ENCODE results near the gene HSD17B12.

HSD17B12 gene

GRCh38 chr11:43806976-43807375, 126.4 kb downstream of the HSD17B12 start:
- H3K27me3 ChIP-seq (ENCODE audit: insufficient read depth, low read length, poor library complexity): no peaks in the 10 kb centered on the region
- H3K4me2 ChIP-seq (ENCODE audit: insufficient read depth, low read length): no peak overlapping the region
- H3K9me3 ChIP-seq (ENCODE audit: insufficient read depth, low read length, severe bottlenecking): no peaks in the 10 kb centered on the region
- H3K9ac ChIP-seq (ENCODE audit: low read depth, low read length): no peak overlapping the region
- TF ChIP-seq EZH2 (IDR thresholded peaks at IDR 0.05; ENCODE audit: borderline replicate concordance, low read depth, low read length, severe bottlenecking) (no peak), CTCF (IDR thresholded peaks at IDR 0.05; ENCODE audit: borderline replicate concordance, extremely low read depth, low read length, poor library complexity, severe bottlenecking) (no peak)
- H3K27ac ChIP-seq (ENCODE audit: low read length): no peak overlapping the region
- ATAC-seq (ENCODE audit: insufficient read depth, low read depth) (no peak), DNase-seq (no peak)
- no peak overlapping the region for H3K4me3 ChIP-seq (ENCODE audit: low read depth in 1 of 2, low read length in 2 of 2)
- H3K36me3 ChIP-seq (ENCODE audit: insufficient read depth, low read length): peaks cover 46% of the 10 kb centered on the region
- no peaks in the 10 kb centered on the region for H3K4me1 ChIP-seq (ENCODE audit: insufficient read depth, low read length)
- H3K79me2 ChIP-seq (ENCODE audit: insufficient read depth, low read length): no peaks in the 10 kb centered on the region
- no peaks in the 10 kb centered on the region for H4K20me1 ChIP-seq (ENCODE audit: insufficient read depth, low read length)
- no peak overlapping the region for H2AFZ ChIP-seq (ENCODE audit: low read depth, low read length)

- H3K36me3 ChIP-seq (ENCODE audit: insufficient read depth, low read length): peaks cover 24% of the 10 kb centered on the region; the same call in 1 of the 2 replicates
- H3K9me3 ChIP-seq (ENCODE audit: insufficient read depth, low read length, severe bottlenecking): no peaks in the 10 kb centered on the region
- no peaks in the 10 kb centered on the region for H4K20me1 ChIP-seq (ENCODE audit: insufficient read depth, low read length)
- no peaks in the 10 kb centered on the region for H3K4me1 ChIP-seq (ENCODE audit: insufficient read depth, low read length)
- ATAC-seq (ENCODE audit: insufficient read depth, low read depth) (no peak), DNase-seq (no peak)
- H2AFZ ChIP-seq (ENCODE audit: low read depth, low read length): no peak overlapping the region
- no peaks in the 10 kb centered on the region for H3K79me2 ChIP-seq (ENCODE audit: insufficient read depth, low read length)
- no peaks in the 10 kb centered on the region for H3K27me3 ChIP-seq (ENCODE audit: insufficient read depth, low read length, poor library complexity)
- TF ChIP-seq CTCF (IDR thresholded peaks at IDR 0.05; ENCODE audit: borderline replicate concordance, extremely low read depth, low read length, poor library complexity, severe bottlenecking) (no peak), EZH2 (IDR thresholded peaks at IDR 0.05; ENCODE audit: borderline replicate concordance, low read depth, low read length, severe bottlenecking) (no peak)
- no peak overlapping the region for H3K4me3 ChIP-seq (ENCODE audit: low read depth in 1 of 2, low read length in 2 of 2)
- H3K27ac ChIP-seq (ENCODE audit: low read length): no peak overlapping the region
- H3K4me2 ChIP-seq (ENCODE audit: insufficient read depth, low read length): no peak overlapping the region
- H3K9ac ChIP-seq (ENCODE audit: low read depth, low read length): no peak overlapping the region
These were observed 130.5 kb downstream of the HSD17B12 start for GRCh38 chr11:43810929-43811596.

- Histone ChIP-seq H3K79me2 (ENCODE audit: insufficient read depth, low read length) (no peaks in the 10 kb centered on the region), H3K36me3 (ENCODE audit: insufficient read depth, low read length) (peaks cover 23% of the 10 kb centered on the region; the same call in 1 of the 2 replicates), H3K9ac (ENCODE audit: low read depth, low read length) (no peak overlapping the region), H3K27me3 (ENCODE audit: insufficient read depth, low read length, poor library complexity) (no peaks in the 10 kb centered on the region), H2AFZ (ENCODE audit: low read depth, low read length) (no peak overlapping the region), H4K20me1 (ENCODE audit: insufficient read depth, low read length) (no peaks in the 10 kb centered on the region), H3K9me3 (ENCODE audit: insufficient read depth, low read length, severe bottlenecking) (no peaks in the 10 kb centered on the region), H3K27ac (ENCODE audit: low read length) (no peak overlapping the region), H3K4me2 (ENCODE audit: insufficient read depth, low read length) (no peak overlapping the region), H3K4me3 (ENCODE audit: low read depth in 1 of 2, low read length in 2 of 2) (no peak overlapping the region), H3K4me1 (ENCODE audit: insufficient read depth, low read length) (no peaks in the 10 kb centered on the region)
- no peak for TF ChIP-seq CTCF (IDR thresholded peaks at IDR 0.05; ENCODE audit: borderline replicate concordance, extremely low read depth, low read length, poor library complexity, severe bottlenecking)
- no peak for TF ChIP-seq EZH2 (IDR thresholded peaks at IDR 0.05; ENCODE audit: borderline replicate concordance, low read depth, low read length, severe bottlenecking)
- DNase-seq (no peak), ATAC-seq (ENCODE audit: insufficient read depth, low read depth) (no peak)
These were observed 131.9 kb downstream of the HSD17B12 start for GRCh38 chr11:43812471-43812870.

Measured in DND-41 (cell line).